Cardiac muscle cell (in vitro differentiated cells and primary cell): ENCODE data around the gene CLDN16. TPM values are rescaled to one million over a fixed set of nuclear protein-coding genes. Genes with fewer than 3 reads are reported as not detected.
A peak's percentile ranks its signal among the peaks of the same experiment; 100 is the strongest.

Experiments used
- DNase-seq, 2 donors: peaks; one replicate each; pipeline versions ENCODE4 v3.0.0 to v3.0.0-alpha.2; 2010 to 2017; ENCODE audit warnings: low read depth in 1 of 2, low spot score in 1 of 2
- H3K27ac ChIP-seq: fragments of 200-600 bp; sonication (generic); 2 replicates; pipeline ENCODE4 v1.5.1; 2016
- H3K27me3 ChIP-seq: fragments of 200-600 bp; sonication (generic); 2 replicates; pipeline ENCODE4 v1.6.0; 2016; ENCODE audit warnings: control low read depth
- H3K36me3 ChIP-seq: fragments of 200-600 bp; sonication (generic); 2 replicates; pipeline ENCODE4 v1.5.1; 2016; ENCODE audit warnings: control low read depth
- H3K4me1 ChIP-seq: fragments of 200-600 bp; sonication (generic); 2 replicates; pipeline ENCODE4 v1.8.1; 2017; ENCODE audit warnings: low read depth, mild to moderate bottlenecking, mixed run types
- H3K4me3 ChIP-seq: fragments of 200-600 bp; sonication (generic); 2 replicates; pipeline ENCODE4 v1.5.1; 2016; ENCODE audit warnings: mild to moderate bottlenecking
- H3K9me3 ChIP-seq: fragments of 200-600 bp; sonication (generic); 2 replicates; pipeline ENCODE4 v1.5.1; 2017; ENCODE audit warnings: low read depth, mild to moderate bottlenecking, control low read depth
- polyA plus RNA-seq: library from polyadenylated mRNA; unstranded; fragments of >200 nt; fragmentation: Nextera tagmentation; extraction: Ambion mirVana; gene quantifications from 2 replicates; pipeline ENCODE4 v1.2.1, GENCODE V29; 2016
- total RNA-seq: library from RNA; depleted of rRNA; stranded (reverse); fragments of >200 nt; gene quantifications from 2 replicates; pipeline ENCODE4 v1.2.3, GENCODE V29; 2016
- TF ChIP-seq, protein P1 (sequence below): IDR thresholded peaks from 2 replicates; pipeline ENCODE4 v1.5.1; 2012; ENCODE audit warnings: low read depth, mild to moderate bottlenecking, low read length

The CLDN16 gene
- total and polyA plus RNA-seq, 2 experiments from 2014 or later, result 0.18 TPM; not detected in 1

DNA sequence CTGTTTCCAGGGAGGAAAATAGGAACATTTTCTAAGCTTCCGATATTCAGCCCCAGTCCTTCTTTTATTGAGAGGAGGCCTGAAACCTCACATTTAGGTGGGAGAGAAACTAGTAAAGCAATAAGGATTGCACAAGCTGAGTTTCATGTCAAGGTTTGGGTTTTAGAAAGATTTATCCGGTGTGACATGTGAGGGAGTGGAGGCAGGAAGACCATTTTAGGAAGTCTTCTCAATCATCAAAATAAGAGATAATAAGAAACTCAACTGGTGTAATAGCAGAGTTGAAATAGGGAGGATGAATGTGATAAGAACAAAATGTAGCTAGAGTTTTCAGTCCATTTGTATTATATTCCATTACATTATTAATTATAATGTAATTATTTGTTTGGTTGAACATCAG is 27.7 kb upstream of the CLDN16 start:
- Histone ChIP-seq H3K4me3 (no peak overlapping the region), H3K9me3 (no peaks in the 10 kb centered on the region), H3K4me1 (no peaks in the 10 kb centered on the region), H3K27me3 (no peaks in the 10 kb centered on the region), H3K36me3 (no peaks in the 10 kb centered on the region), H3K27ac (no peak overlapping the region)
- DNase-seq, result no peak
- TF ChIP-seq, protein P1, sequence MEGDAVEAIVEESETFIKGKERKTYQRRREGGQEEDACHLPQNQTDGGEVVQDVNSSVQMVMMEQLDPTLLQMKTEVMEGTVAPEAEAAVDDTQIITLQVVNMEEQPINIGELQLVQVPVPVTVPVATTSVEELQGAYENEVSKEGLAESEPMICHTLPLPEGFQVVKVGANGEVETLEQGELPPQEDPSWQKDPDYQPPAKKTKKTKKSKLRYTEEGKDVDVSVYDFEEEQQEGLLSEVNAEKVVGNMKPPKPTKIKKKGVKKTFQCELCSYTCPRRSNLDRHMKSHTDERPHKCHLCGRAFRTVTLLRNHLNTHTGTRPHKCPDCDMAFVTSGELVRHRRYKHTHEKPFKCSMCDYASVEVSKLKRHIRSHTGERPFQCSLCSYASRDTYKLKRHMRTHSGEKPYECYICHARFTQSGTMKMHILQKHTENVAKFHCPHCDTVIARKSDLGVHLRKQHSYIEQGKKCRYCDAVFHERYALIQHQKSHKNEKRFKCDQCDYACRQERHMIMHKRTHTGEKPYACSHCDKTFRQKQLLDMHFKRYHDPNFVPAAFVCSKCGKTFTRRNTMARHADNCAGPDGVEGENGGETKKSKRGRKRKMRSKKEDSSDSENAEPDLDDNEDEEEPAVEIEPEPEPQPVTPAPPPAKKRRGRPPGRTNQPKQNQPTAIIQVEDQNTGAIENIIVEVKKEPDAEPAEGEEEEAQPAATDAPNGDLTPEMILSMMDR, result no peak

DNA sequence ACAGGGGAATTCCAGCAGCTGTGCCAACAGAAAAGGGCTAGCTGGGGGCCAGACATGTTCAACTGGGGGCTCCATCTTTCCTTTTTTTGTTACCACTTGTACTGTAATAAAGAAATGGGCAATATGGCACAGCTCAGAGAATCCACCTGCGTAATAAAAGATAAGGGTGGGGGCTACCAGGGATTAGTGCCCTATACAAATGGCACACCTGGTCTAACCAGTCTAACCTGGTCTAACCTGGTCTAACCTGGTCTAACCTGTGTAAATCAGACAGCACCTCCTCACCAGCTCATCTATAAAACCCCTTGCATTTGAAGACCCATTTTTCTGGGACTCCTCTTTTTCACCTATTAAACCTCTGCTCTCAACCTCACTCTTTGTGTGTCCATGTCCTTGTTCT is 26.2 kb upstream of the CLDN16 start:
- H3K9me3 ChIP-seq, result no peaks in the 10 kb centered on the region
- TF ChIP-seq, protein P1, result no peak
- no peak overlapping the region for H3K27ac ChIP-seq
- H3K4me3 ChIP-seq, result no peak overlapping the region
- no peaks in the 10 kb centered on the region for H3K4me1 ChIP-seq
- no peaks in the 10 kb centered on the region for H3K36me3 ChIP-seq
- DNase-seq, result no peak
- no peaks in the 10 kb centered on the region for H3K27me3 ChIP-seq

DNA sequence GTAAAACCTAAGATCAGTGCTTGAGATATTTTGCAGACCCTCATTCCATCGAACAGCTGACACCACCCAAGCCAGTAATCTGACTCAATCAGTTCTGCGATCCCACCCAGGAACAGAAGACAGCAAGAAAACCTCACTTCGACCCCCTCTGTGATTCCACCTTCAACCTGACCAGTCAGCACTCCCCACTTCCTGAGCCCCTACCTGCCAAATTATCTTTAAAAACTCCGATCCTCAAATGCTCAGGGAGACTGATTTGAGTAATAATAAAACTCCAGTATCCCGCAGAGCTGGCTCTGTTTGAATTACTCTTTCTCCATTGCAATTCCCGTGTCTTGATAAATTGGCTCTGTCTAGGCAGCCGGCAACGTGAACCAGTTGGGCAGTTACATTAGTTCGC is 25.7 kb upstream of the CLDN16 start:
- H3K4me3 ChIP-seq, result no peak overlapping the region

DNA sequence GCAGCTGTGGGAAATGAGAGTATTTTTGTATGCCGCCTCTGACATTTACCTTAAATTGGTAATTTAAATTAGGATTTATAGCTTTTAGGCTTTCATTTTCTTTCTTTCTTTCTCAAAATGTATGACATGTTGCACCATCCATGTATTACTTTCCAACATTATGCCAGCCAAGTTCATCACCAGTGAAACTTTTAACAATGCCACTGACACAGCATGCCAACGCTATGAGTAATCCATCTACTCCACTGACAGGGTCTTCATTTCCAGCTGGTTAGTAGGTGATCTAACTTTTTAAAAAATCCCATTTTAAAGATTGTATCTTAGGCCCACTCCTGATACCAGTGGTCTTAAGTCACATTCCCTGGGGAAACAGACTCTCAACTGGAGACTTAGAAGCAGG is 21.8 kb upstream of the CLDN16 start:
- Histone ChIP-seq H3K4me1 (no peaks in the 10 kb centered on the region), H3K27ac (no peak overlapping the region), H3K9me3 (no peaks in the 10 kb centered on the region), H3K27me3 (no peaks in the 10 kb centered on the region), H3K36me3 (no peaks in the 10 kb centered on the region), H3K4me3 (no peak overlapping the region)
- DNase-seq, result peak in 1 of 2 donors; percentile 39
- TF ChIP-seq, protein P1, result no peak

More for the DNA sequence above, 25.7 kb upstream of the CLDN16 start:
- no peaks in the 10 kb centered on the region for H3K27me3 ChIP-seq
- H3K9me3 ChIP-seq, result no peaks in the 10 kb centered on the region
- H3K4me1 ChIP-seq, result no peaks in the 10 kb centered on the region
- no peak for DNase-seq
- H3K36me3 ChIP-seq, result no peaks in the 10 kb centered on the region
- H3K27ac ChIP-seq, result no peak overlapping the region
- TF ChIP-seq, protein P1, result no peak

DNA sequence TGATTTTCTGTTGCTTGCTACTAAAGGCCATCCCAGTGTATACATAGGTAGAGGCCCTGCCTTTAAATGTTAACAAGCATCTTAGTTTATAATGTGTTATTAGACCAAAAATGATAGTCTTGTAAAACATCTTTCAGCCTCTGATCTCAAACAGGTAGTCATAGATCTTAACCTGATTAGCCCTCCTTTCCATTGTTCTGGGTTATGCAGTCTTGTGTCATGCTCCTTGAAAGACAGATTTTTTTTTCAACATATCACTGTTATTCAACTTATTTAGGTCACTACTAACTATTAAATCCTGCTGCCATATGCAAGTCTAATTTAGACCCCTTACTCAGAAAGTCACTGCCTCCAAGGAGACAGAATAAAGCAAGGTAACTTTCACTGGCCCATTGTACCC is 19.1 kb upstream of the CLDN16 start:
- Histone ChIP-seq H3K4me3 (no peak overlapping the region), H3K9me3 (no peaks in the 10 kb centered on the region), H3K27ac (no peak overlapping the region), H3K4me1 (no peaks in the 10 kb centered on the region), H3K36me3 (no peaks in the 10 kb centered on the region), H3K27me3 (no peaks in the 10 kb centered on the region)
- TF ChIP-seq, protein P1, result no peak
- no peak for DNase-seq

DNA sequence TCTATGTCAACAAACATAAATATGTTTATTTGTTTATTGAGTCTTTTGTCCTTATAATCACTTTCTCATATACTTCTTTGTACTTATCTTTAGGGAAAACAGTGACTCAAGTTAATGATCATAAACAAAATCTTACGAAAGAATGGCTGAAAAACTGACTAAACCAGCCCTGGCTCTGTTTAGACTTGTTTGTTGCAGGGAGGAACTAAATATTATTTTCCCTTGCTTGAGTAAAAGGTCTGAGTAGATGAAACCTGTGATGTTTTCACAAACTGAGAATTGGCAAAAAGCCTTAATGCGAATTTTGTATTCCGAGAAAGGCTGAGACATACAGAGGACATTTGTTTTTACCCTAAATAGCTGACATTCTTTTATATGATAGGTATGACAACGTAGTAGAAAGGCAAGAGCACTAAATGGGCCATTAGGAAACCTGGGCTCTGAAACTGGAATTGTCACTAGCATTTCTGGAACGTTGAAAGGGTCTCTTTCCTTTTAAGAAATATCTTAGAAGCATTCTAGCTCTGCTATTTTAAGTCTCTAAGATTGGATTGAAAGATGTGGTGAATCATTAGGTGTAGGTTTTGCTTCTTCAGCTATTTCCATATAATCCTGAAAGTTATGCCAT is 18.2 kb upstream of the CLDN16 start:
- H3K27ac ChIP-seq, result no peak overlapping the region
- H3K36me3 ChIP-seq, result no peaks in the 10 kb centered on the region
- H3K9me3 ChIP-seq, result no peaks in the 10 kb centered on the region
- TF ChIP-seq, protein P1, result no peak
- DNase-seq, result no peak
- H3K4me3 ChIP-seq, result no peak overlapping the region
- no peaks in the 10 kb centered on the region for H3K27me3 ChIP-seq
- no peaks in the 10 kb centered on the region for H3K4me1 ChIP-seq
